DMS53 treated with DMSO at 0.1 percent for 48 hours (cell line): ENCODE results near the gene UPF3B.
"Not testable (repeated sequence)": the region's sequence is repeated elsewhere in the genome, so short reads cannot be mapped to it uniquely, and the experiment has no call there.

Experiments used
- DNase-seq: peaks from one replicate; lab custom pipeline; 2025; ENCODE audit not compliant: unreplicated experiment; lab: John Stamatoyannopoulos, UW

The UPF3B gene, protein sequence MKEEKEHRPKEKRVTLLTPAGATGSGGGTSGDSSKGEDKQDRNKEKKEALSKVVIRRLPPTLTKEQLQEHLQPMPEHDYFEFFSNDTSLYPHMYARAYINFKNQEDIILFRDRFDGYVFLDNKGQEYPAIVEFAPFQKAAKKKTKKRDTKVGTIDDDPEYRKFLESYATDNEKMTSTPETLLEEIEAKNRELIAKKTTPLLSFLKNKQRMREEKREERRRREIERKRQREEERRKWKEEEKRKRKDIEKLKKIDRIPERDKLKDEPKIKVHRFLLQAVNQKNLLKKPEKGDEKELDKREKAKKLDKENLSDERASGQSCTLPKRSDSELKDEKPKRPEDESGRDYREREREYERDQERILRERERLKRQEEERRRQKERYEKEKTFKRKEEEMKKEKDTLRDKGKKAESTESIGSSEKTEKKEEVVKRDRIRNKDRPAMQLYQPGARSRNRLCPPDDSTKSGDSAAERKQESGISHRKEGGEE

DNA sequence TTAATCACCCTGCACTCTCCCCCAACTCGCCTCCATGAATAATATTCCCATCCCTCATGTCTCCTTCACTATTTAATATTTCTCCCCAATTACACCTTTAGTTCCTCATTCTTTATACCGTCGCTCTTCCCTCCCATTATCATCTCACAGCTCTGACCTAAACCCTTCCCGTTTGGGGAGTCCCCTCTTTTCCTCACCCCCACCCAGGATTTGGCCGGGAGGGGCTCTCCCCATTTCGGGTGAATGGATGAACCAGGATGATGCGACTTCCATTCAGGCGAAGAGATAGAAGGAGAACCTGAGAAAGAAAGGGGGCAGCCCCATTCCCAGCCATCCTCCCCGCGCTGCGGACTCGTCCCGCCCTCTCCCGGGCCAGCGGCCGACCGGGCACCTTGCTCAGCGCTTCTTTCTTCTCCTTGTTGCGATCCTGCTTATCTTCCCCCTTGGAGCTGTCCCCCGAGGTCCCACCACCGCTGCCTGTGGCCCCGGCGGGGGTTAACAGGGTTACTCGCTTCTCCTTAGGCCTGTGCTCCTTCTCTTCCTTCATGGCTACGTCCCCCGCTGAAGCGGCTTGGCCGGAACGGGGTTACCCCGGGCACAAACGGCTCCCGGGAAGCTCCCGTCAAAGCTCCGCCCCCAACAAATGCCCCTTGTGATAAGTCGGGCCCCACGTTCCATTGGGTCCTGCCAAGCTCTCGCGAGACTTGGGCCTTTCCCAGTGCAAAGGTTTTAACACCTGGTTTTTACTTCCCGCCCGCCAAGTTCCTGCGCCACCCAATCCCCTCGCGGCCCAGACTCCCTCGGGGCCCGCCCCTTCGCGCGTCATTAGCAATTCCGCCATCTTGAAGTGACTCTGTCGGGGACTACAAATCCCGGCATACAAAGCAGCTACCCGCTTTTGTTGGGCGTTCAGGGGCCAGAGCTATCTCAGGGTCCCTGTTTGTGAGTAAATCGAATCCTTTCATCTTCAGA, at the start of gene UPF3B:
Gene UPF3B, minus strand, starts transcription at position 582 of the 972 bp plus-strand sequence. Its CDS starts 35 bp downstream, at position 547.
- DNase-seq: peak; percentile 97

DNA sequence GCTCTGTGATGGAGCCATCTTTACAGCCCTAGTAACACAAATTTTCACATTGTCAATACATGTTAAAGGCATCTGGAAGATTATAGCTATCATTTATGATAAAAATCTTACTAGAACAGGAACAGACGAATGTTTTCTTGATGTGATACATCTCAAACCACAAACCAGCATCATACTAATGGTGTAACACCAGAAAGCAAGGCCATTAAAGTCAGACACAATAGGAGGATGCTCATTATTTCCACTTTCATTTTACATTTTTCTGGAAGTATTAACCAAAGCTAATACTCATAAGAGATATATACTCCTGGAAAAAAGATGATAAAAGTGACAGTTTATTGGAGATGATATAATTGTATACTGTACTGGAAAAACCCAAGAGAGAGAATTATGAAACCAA, 48.2 kb upstream of the UPF3B start:
- no peak for DNase-seq

DNA sequence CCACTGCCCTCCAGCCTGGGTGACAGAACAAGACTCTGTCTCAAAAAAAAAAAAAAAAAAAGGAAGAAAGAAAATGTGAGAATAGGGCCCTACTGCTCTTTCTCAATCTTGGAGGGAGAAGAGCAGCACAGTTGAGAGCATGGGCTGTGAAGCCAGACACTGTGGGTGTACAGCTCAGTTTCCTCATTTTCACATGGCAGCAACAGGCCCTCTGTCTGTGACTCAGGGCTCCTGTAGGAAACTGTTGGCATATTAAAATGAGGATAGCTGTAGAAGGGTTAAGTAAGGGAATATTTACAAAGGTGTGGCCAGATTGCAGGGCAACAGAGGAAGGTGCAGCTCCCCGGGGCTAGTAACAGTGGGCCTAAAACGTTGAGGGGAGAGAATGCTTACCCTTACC, 46.4 kb upstream of the UPF3B start:
- no peak for DNase-seq

DNA sequence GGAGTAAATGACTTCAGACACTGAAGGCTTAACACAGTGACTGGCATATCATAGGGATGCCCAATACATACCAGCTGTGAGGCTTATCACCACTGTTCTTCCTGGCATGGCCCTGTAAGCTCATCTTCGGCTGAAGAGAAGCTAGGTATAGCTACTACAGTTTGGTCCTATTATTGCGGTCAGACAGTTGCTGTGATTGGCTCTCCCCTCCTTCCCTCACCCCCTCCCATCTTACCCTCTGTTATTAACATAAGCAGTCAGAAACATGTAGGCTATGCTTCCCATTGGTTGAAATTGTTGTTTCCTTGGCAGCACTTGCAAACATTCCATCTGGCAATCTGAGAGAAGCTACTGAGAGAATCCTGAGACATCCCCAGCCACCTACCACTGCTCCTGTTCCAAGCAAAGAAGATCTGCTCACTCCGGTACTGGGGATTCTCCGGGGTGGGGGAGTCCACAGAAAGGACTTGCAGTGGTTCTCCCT, 43.1 kb upstream of the UPF3B start, which contains the start of gene AKAP14:
Gene AKAP14, plus strand, starts transcription at position 51 of the 484 bp plus-strand sequence. CDS start 7,331 bp downstream, outside the sequence.
- DNase-seq: no peak

DNA sequence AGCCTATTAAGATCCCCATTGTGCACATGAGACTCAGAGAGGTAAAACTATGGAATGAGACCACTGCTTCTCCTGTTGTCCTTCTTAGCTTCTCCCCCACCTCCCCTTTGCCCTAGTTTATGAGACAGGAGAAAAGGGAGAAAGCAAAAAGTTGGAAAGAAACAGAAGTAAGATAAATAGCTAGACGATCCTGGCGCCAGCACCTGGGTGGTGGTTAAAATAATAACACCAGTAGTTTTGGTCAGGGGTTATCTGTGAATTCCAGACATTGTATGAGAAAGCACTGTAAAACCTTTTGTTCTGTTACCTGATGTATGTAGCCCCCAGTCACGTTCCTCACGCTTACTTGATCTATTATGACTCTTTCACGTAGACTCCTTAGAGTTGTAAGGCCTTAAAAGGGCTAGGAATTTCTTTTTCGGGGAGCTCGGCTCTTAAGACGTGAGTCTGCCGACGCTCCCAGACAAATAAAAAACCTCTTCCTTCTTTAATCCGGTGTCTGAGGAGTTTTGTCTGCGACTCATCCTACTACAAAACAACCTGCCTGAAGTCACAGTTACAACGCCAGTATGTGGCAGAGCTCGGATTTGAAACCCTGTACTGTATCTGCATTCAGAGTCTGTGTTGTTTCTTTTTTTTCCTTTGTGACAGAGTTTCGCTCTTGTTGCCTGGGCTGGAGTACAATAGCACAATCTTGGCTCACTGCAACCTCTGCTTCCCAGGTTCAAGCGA, 39.4 kb upstream of the UPF3B start:
- DNase-seq: not testable (repeated sequence)

DNA sequence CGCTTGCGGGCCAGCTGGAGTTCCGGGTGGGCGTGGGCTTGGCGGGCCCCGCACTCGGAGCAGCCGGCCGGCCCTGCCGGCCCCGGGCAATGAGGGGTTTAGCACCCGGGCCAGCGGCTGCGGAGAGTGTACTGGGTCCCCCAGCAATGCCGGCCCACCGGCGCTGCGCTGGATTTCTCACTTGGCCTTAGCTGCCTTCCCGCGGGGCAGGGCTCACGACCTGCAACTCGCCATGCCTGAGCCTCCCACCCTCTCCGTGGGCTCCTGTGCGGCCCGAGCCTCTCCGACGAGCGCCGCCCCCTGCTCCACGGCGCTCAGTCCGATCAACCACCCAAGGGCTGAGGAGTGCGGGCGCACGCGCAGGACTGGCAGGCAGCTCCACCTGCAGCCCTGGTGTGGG, 37.9 kb upstream of the UPF3B start:
- not testable (repeated sequence) for DNase-seq

DNA sequence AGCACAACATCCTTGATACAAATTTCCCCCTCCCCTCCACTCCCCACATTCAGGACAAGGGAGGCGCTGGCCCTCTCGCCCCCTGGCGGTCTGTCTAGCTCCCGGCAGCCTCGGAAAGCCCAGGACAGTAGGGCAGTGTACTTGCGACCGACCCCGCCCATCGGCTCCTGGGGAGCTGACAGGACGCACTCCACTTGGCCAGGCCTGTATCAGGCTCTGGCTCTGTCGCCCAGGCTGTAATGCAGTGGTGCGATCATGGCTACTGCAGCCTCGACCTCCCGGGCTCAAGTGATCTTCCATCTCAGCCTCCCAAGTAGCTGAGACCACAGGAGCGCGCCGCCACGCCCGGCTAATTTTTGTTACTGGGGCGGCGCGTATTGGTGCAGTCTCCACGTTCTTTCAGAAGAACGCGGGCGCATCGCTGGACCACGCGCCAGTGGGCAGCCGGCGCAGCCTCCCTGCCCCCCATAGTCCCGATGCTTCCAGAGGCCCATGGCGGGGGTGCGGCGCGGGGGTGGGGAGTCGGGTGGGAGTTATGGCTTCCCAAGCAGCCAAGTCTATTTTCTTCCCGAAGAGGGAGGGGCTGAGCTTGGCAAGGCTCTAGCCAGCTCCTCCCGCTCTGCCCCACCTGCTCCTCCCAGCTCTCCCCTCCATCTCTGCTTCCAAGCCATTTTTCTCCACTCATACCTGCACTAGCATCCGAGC, 35.1 kb upstream of the UPF3B start:
- DNase-seq: peak; percentile 56

DNA sequence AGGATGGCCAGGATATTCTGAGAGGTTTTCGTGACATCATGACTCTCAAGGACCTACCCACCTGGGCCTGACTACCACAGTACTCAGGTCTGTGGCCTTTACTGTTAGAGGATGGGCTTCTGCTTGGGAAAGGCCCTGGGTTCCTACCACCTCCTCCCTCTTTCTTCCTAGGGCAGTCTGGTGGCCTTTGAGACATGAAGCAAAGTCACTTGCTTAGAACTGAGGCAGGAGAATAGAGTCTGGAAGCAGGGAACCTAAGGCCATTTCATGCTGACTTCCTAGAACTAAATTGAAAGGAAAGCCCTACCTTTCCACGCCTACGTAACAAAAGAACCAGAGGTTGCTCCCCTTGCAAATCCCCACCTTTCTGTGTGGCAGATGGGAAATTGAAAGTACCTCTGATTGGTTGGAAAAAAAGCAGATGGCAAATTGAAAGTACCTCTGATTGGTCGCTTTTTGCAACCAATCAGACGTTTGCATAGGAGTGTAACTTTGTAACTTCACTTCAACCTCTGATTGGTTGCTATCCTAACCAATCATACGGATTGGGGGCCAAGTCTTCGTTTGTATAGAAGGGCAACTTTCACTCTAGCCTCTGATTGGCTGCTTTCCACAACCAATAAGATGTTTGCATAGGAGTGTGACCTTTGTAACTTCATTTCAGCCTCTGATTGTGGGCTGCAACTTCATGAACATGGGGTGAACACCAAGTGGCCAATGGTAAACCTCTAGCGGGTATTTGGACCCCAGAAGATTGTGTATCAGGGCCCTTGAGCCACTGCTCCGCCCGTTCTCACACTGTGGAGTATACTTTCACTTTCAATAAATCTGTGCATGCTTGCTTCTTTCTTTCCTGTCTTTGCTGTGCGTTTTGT, 33.0 kb upstream of the UPF3B start:
- peak; percentile 38 for DNase-seq

DNA sequence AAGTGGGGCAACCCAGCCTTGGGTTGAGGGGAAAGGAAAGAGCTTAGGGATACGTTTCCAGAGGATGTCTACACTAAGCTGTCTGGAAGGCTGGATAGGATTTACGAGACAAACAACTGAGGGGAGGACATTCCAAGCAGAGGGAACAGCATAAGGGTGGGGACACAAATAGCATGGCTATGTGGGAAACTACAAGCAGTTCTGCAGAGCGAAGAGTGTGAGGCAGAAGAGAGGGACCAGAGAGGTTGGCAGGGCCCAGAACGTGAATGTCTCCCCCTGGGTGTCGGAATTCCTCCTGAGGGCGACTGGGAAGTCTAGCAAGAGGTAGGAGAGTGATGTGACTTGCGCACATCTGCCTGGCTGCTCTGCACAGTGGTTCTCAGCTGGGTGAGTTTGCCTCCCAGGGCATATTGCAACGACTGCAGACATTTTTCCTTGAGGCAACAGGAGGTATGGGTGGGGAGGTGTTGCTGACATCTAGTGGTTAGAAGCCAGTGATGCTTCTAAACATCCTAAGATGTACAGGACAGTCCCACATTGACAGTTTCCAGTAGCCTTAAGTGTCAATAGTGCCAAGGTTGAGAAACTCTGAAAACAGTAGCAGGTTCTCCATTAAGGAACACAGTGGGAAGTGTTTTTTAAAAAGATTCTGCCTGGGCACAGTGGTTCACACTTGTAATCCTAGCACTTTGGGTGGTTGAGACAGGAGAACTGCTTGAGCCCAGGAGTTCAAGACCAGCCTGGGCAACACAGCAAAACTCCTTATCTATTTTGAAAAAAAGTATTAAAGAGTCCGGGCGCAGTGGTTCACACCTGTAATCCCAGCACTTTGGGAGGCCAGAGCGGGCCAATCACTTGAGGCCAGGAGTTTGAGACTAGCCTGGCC, 28.0 kb upstream of the UPF3B start:
- peak; percentile 47 for DNase-seq

DNA sequence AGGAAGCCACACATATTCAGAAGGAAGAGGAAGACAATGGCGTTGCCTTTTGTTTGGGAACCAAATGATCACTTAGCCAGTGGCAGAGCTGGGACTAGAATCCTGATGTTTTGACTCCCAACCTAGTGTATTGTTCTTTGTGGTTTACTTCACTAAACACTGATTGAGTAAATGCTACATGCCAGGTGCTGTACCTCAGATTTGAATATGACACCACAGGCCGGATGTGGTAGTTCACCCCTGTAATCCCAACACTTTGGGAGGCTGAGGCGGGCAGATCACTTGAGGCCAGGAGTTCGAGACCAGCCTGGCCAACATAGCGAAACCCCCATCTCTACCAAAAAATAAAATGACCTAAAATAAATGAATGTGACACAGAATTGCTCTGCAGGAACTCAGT, 27.3 kb upstream of the UPF3B start:
- no peak for DNase-seq

DNA sequence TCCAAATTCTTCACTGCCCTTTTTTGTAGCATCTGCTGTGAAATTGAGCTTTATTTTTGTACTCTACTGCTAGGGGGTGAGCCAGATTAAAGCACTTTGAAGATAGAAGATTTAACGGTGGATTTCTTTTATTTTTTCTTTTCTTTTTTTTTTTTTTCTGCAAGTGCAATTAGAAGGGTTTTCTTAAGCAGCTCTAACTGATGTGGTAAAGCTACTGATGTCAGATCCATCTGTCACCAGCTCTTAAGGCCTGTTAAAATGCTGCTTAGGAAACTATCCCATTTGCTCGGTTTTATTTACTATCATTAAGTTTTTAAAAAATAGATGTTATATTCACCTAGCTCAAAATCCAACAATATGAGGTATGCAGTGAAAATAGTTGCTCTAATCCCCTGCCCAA, 26.0 kb upstream of the UPF3B start:
- no peak for DNase-seq

DNA sequence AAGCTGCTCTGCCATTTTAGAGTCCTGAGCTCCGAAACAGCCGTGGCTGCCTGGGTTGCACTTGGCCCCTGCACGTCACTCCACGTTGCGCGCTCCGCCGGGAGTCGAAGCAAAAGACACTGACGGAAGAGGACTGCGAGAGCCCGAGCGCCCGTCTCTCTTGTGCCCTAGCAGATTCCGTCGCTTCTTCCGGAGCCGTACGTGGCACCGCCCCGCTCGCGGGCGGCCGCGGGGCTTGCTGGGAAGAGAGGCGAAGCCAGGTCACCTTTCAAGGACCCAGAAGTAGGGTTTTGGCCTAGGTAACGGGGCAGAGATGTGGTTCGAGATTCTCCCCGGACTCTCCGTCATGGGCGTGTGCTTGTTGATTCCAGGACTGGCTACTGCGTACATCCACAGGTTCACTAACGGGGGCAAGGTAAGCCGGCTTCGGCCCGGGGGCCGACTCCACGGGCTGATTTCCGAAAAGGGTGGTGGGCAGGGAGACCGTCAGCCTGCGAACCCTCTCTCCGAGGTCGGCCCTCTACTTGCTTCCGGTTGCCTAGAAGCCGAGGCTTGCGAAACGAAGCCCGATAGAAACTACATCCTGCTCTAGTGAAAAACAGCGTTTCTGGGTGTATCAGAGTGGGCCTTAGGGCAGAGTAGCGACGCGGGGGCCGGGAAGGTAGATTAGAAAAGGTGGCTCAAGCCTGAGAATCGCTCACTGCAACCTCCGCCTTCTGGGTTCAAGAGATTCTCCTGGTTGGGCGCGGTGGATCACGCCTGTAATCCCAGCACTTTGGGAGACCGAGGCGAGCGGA, 19.0 kb upstream of the UPF3B start, which contains the start of the genes NDUFA1 and RNF113A:
Gene NDUFA1, plus strand, starts transcription at position 234 of the 797 bp plus-strand sequence. Its CDS starts 80 bp downstream, at position 314.
Gene RNF113A, minus strand, starts transcription at position 135 of the 797 bp plus-strand sequence. Its CDS starts 120 bp downstream, at position 15.
- peak; percentile 82 for DNase-seq

DNA sequence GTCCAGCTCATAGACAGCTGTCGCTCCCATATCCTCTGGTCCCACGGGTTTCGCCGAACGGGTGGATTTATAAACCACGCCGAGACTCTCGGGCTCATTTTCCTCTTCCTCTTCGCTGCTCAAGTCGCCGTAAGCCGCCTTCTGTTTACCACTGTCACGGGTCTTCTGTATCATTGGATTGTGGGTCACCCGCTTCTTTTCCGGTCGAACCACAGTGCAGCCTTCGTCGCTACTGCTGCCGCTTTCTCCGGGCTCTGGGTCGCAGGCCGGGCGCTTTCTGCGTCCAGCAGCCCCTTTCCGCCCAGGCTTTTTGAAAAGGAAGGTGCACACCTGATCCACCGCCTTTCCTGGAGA, 18.5 kb upstream of the UPF3B start:
- peak; percentile 26 for DNase-seq

DNA sequence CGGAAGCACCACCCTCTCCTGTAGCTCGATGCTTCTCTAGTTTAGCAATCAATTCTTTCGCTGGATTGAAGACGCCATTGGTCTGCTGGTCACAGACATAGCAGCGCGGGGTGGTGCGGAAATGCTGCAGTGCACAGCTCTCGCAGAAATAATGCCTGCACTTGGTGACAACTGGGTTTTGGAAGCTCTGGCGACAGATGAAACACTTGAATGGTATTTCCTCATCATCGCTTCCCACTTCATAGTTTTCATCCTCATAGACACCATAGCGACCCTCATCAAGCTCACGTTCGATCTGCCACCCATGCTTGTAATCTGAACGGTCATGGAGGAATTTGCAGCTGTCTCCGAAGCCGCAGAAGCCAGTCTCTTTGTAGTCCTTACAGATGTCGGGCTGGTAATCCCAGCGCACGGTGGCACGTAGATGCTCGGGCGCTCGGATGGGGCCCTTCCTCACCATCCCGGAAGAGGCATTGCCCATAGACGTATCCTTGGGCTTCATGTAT, 17.9 kb upstream of the UPF3B start:
- peak; percentile 20 for DNase-seq

DNA sequence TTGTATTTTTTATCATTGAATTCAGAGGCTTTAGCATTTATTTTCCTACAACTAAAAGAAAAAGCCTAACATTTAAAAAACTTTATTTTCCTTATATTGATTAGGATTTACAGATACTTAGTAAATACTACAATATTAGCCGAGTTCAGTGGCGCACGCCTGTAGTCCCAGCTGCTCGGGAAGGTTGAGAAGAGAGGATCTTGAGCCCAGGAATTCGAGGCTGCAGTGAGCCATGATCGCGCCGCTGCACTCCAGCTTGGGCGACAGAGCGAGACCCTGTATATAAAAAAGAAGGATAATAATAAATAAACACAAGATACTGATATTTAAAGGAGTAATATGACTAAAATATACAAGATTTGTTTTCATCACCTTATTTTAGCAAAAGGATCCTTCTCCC, 681 bp upstream of the UPF3B start:
- peak; percentile 12 for DNase-seq

DNA sequence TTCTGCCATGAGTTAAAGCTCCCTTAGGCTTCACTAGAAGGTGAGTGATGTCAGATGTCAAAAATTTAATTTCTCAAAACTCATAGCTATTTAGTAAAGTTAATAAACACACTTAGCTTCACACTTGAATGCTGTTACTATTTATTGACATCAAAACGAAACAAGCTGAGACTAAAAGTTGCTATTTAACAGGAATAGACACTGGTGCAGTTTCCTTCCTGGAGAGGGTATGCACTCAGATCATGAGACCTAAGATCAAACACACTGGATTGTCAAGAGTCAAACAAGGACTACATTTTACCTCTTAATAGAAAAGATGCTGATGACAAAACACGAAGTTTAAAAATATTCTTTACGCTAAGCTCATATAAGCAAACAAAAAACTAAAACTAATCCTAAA, 18.9 kb downstream of the UPF3B start:
- DNase-seq: no peak

DNA sequence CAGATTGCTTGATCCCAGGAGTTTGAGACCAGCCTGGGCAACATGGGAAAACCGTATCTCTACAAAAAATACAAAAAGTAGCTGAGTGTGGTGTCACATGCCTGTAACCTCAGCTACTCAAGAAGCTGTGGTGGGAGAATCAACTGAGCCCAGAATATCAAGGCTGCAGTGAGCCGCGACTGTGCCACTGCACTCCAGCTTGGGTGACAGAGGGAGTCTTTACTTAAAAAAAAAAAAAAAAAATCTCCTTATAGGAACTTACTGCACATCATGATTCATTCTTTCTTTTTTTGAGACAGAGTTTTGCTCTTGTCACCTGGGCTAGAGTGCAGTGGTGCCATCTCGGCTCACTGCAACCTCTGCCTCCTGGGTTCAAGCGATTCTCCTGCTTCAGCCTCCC, 24.3 kb downstream of the UPF3B start:
- no peak for DNase-seq
